NT2/D1 (cell line): Measurements from ENCODE around the gene TAOK3.
A peak's percentile ranks its signal among the peaks of the same experiment; 100 is the strongest.
"Not testable (repeated sequence)": the region's sequence is repeated elsewhere in the genome, so short reads cannot be mapped to it uniquely, and the experiment has no call there.

Source experiments
- DNase-seq: peaks from one replicate; pipeline ENCODE4 v3.0.0-alpha.2; 2011; ENCODE audit warnings: low read depth, low spot score
- H3K27me3 ChIP-seq: 2 replicates; pipeline ENCODE4 v1.6.0; 2011; ENCODE audit warnings: mild to moderate bottlenecking; ENCODE audit not compliant: insufficient read length, insufficient read depth
- H3K36me3 ChIP-seq: 2 replicates; pipeline ENCODE4 v1.6.1; 2011; ENCODE audit warnings: mild to moderate bottlenecking, low read length, mixed read lengths; ENCODE audit not compliant: insufficient read depth, insufficient read length
- H3K4me1 ChIP-seq: 2 replicates; pipeline ENCODE4 v1.5.1; 2011; ENCODE audit not compliant: insufficient read depth, insufficient read length
- H3K4me3 ChIP-seq: 2 replicates; pipeline ENCODE4 v1.5.1; 2011; ENCODE audit warnings: low read depth; ENCODE audit not compliant: insufficient read length
- H3K9ac ChIP-seq: 2 replicates; pipeline ENCODE4 v1.6.0; 2011; ENCODE audit warnings: low read depth; ENCODE audit not compliant: insufficient read length
- H3K9me3 ChIP-seq: 2 replicates; pipeline ENCODE4 v1.5.1; 2011; ENCODE audit warnings: mild to moderate bottlenecking, low read length; ENCODE audit not compliant: insufficient read depth
- SUZ12 ChIP-seq: IDR thresholded peaks from 2 replicates; pipeline ENCODE4 v1.6.1; 2011; ENCODE audit not compliant: insufficient read length, insufficient read depth; ENCODE audit errors: extremely low read depth
- YY1 ChIP-seq: IDR thresholded peaks from 2 replicates; pipeline ENCODE4 v1.6.1; 2011; ENCODE audit not compliant: insufficient read length, insufficient read depth
- ZNF274 ChIP-seq: IDR thresholded peaks from 2 replicates; pipeline ENCODE4 v1.6.1; 2011; ENCODE audit warnings: mild to moderate bottlenecking, low read depth, low read length

The TAOK3 gene

DNA sequence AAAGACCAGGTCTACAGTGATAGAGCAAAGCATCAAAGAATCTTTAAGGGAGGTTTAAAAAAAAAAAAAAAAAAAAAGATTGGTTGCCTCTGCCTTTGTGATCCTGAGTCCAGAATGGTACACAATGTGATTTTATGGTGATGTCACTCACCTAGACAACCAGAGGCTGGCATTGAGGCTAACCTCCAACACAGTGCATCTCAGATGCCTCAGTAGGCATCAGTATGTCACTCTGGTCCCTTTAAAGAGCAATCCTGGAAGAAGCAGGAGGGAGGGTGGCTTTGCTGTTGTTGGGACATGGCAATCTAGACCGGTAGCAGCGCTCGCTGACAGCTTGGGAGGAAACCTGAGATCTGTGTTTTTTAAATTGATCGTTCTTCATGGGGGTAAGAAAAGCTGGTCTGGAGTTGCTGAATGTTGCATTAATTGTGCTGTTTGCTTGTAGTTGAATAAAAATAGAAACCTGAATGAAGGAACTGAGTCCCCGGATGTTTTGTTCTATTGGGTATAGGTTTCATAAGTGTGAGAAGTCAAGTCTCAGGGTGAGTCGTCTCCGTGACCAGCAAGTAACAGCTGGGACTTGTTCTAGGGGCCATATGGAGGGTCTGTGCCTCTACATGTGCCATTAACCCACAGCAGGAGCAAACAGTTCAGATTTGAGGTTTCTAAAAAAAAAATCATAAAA, 227.5 kb downstream of the TAOK3 start:
- Histone ChIP-seq H3K9ac (no peak overlapping the region), H3K4me1 (no peaks in the 10 kb centered on the region), H3K27me3 (no peaks in the 10 kb centered on the region), H3K4me3 (no peak overlapping the region), H3K9me3 (no peaks in the 10 kb centered on the region), H3K36me3 (peaks cover 81% of the 10 kb centered on the region)
- TF ChIP-seq SUZ12: no peak
- no peak for TF ChIP-seq ZNF274
- no peak for TF ChIP-seq YY1
- DNase-seq: no peak

DNA sequence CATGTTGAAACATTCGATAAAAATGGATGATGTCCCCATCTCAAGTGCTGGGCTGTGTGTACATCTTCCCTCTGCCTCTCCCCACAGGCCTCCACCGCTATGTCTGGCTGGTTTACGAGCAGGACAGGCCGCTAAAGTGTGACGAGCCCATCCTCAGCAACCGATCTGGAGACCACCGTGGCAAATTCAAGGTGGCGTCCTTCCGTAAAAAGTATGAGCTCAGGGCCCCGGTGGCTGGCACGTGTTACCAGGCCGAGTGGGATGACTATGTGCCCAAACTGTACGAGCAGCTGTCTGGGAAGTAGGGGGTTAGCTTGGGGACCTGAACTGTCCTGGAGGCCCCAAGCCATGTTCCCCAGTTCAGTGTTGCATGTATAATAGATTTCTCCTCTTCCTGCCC, 228.2 kb downstream of the TAOK3 start:
- TF ChIP-seq ZNF274: no peak
- no peak for TF ChIP-seq SUZ12
- no peak for TF ChIP-seq YY1
- Histone ChIP-seq H3K4me3 (no peak overlapping the region), H3K9me3 (no peaks in the 10 kb centered on the region), H3K4me1 (peaks cover under 1% of the 10 kb centered on the region), H3K36me3 (peaks cover 86% of the 10 kb centered on the region), H3K27me3 (no peaks in the 10 kb centered on the region), H3K9ac (no peak overlapping the region)
- no peak for DNase-seq

DNA sequence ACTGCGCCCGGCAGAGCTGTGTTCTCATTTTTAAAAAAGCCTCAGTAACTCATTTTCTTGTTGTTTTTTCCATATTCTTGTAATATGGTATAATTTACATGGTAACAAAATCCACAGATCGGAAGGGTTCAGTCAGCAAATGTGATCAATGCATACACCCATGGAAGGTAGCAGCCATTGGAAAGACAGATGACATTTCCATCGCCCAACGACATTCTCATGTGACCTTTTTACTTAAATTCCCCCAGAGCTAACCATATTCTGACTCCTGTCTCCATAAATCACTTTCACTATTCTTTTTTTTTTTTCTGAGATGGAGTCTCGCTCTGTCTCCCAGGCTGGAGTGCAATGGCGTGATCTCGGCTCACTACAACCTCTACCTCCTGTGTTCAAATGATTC, 231.9 kb downstream of the TAOK3 start:
- TF ChIP-seq SUZ12 (no peak), ZNF274 (no peak), YY1 (no peak)
- Histone ChIP-seq H3K9me3 (no peaks in the 10 kb centered on the region), H3K9ac (no peak overlapping the region), H3K27me3 (no peaks in the 10 kb centered on the region), H3K36me3 (peaks cover 85% of the 10 kb centered on the region), H3K4me1 (peaks cover 4% of the 10 kb centered on the region), H3K4me3 (no peak overlapping the region)
- no peak for DNase-seq

DNA sequence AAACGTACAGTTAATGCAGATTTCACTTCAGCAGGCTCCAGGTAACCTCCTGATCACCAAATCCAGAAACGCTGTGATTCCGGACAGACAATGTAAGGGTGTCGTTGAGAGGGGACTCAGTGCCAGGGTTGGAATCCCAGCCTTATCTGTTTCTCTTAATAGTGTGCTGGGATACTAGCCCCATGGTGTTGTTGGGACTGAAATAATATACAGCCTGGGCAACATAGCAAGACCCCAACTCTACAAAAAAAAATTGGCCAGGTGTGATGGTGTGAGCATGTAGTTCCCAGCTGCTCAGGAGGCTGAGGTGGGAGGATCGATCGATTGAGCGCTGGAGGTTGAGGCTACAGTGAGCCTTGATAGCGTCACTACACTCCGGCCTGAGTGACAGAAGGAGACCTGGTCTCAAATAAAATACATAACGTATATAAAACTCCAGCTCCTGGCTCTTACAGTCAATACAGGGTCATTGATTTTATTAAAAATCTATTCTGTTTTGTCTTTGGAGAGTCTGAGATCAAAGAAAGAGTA, 235.5 kb downstream of the TAOK3 start:
- peak overlapping the region; percentile 95 for H3K4me3 ChIP-seq
- no peaks in the 10 kb centered on the region for H3K27me3 ChIP-seq
- peaks cover 50% of the 10 kb centered on the region for H3K36me3 ChIP-seq
- peaks cover 4% of the 10 kb centered on the region for H3K4me1 ChIP-seq
- TF ChIP-seq ZNF274: no peak
- no peak for TF ChIP-seq SUZ12
- TF ChIP-seq YY1: no peak
- H3K9ac ChIP-seq: peak overlapping the region; percentile 99
- no peaks in the 10 kb centered on the region for H3K9me3 ChIP-seq
- DNase-seq: no peak

DNA sequence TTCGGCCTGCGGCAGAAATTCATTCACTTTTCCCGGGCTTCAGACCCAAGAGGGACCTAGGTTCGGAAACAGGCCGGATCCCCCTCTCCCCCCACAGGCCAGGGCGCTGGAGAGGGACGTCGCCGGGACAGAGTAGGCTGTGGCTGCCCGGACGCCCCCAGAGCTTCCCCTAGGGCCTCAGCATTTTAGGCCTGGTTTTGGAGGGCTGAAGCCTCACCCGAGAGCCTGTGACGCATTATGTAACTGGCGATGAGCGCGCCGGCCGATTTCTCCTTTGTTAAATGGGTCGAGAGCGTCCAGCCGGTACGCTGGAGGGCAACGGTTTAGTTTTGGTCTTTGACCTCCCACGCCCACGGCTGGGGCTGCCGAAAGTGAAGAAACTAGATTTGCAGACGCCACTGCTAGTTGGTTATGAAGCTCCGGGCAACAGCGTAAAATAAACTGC, 236.1 kb downstream of the TAOK3 start:
- peak overlapping the region; percentile 99 for H3K9ac ChIP-seq
- no peaks in the 10 kb centered on the region for H3K9me3 ChIP-seq
- TF ChIP-seq SUZ12 (no peak), ZNF274 (no peak), YY1 (no peak)
- no peak for DNase-seq
- no peaks in the 10 kb centered on the region for H3K27me3 ChIP-seq
- H3K4me3 ChIP-seq: peak overlapping the region; percentile 95
- H3K36me3 ChIP-seq: peaks cover 45% of the 10 kb centered on the region
- H3K4me1 ChIP-seq: peaks cover 4% of the 10 kb centered on the region

DNA sequence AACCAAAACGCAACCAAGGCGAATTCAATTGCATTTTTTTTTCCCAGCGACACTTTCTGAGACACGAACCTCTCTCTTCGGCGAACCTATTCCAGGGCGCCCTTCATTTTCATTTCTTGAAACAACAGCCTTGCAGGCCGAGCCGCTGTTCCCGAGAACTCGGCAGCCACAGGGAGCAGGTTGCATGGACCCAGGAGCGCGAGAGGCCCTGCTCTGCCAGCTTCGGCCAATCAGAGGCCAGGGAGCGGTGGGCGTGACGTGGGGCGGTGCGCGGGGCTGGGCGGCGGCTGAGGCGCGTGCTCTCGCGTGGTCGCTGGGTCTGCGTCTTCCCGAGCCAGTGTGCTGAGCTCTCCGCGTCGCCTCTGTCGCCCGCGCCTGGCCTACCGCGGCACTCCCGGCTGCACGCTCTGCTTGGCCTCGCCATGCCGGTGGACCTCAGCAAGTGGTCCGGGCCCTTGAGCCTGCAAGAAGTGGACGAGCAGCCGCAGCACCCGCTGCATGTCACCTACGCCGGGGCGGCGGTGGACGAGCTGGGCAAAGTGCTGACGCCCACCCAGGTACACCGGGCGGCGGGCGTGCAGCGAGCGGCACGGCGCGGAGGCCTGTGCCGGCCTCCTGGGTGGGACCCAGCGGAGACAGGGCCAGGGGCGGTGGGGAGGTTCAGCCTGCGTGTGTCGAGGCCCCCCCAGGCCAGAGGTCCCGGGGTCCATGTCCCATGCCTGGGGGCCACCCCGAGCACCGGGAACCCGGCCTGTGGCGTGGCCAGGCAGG, 236.7 kb downstream of the TAOK3 start, which contains the start of gene PEBP1:
Gene PEBP1 (plus strand): TSS at position 337 of the 771 bp plus-strand sequence. CDS start 86 bp downstream, at position 423.
- TF ChIP-seq SUZ12 (no peak), ZNF274 (no peak), YY1 (no peak)
- DNase-seq: no peak
- no peaks in the 10 kb centered on the region for H3K9me3 ChIP-seq
- peaks cover 4% of the 10 kb centered on the region for H3K4me1 ChIP-seq
- peaks cover 41% of the 10 kb centered on the region for H3K36me3 ChIP-seq
- H3K27me3 ChIP-seq: no peaks in the 10 kb centered on the region
- H3K4me3 ChIP-seq: peak within 1 kb of the TSS; percentile 95
- peak within 1 kb of the TSS; percentile 99 for H3K9ac ChIP-seq

DNA sequence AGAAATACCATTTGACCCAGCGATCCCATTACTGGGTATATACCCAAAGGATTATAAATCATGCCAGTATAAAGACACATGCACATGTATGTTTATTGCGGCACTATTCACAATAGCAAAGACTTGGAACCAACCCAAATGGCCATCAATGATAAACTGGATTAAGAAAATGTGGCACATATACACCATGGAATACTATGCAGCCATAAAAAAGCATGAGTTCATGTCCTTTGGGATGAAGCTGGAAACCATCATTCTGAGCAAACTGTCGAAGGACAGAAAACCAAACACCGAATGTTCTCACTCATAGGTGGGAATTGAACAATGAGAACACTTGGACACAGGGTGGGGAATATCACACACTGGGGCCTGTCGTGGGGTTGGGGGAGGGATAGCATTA, 243.3 kb downstream of the TAOK3 start:
- not testable (repeated sequence) for H3K36me3 ChIP-seq, H3K9me3 ChIP-seq, H3K9ac ChIP-seq, H3K27me3 ChIP-seq, DNase-seq, H3K4me3 ChIP-seq, H3K4me1 ChIP-seq
